ENCODE data around the gene MRPL32.

MRPL32 gene

GRCh38 chr7:42930889-42931288 is 1.3 kb upstream of the MRPL32 start:
- H3K9me3 ChIP-seq (ENCODE audit: control insufficient read depth, low read length) = no peaks in the 10 kb centered on the region
- peaks cover 8% of the 10 kb centered on the region for H3K4me1 ChIP-seq (ENCODE audit: control insufficient read depth, insufficient read depth, low read length)
- H3K9ac ChIP-seq (ENCODE audit: low read length) = peak overlapping the region; percentile 83
- no peaks in the 10 kb centered on the region for H3K27me3 ChIP-seq (ENCODE audit: control insufficient read depth, insufficient read depth, low read length)
- no peaks in the 10 kb centered on the region for H3K36me3 ChIP-seq (ENCODE audit: control insufficient read depth, insufficient read depth, low read length)
- H3K4me3 ChIP-seq (ENCODE audit: low read length) = no peak overlapping the region

- peak overlapping the region; percentile 59 for H3K4me3 ChIP-seq (ENCODE audit: low read length)
- peak overlapping the region; percentile 83 for H3K9ac ChIP-seq (ENCODE audit: low read length)
- no peaks in the 10 kb centered on the region for H3K27me3 ChIP-seq (ENCODE audit: control insufficient read depth, insufficient read depth, low read length)
- no peaks in the 10 kb centered on the region for H3K9me3 ChIP-seq (ENCODE audit: control insufficient read depth, low read length)
- no peaks in the 10 kb centered on the region for H3K36me3 ChIP-seq (ENCODE audit: control insufficient read depth, insufficient read depth, low read length)
- H3K4me1 ChIP-seq (ENCODE audit: control insufficient read depth, insufficient read depth, low read length) = peaks cover 8% of the 10 kb centered on the region
Measured at GRCh38 chr7:42931447-42931833, 736 bp upstream of the MRPL32 start.

- Histone ChIP-seq H3K4me3 (ENCODE audit: low read length) (peak overlapping the region; percentile 59), H3K9ac (ENCODE audit: low read length) (peak overlapping the region; percentile 83), H3K4me1 (ENCODE audit: control insufficient read depth, insufficient read depth, low read length) (peaks cover 8% of the 10 kb centered on the region), H3K36me3 (ENCODE audit: control insufficient read depth, insufficient read depth, low read length) (no peaks in the 10 kb centered on the region), H3K27me3 (ENCODE audit: control insufficient read depth, insufficient read depth, low read length) (no peaks in the 10 kb centered on the region), H3K9me3 (ENCODE audit: control insufficient read depth, low read length) (no peaks in the 10 kb centered on the region)
Measured at GRCh38 chr7:42932811-42933591, 825 bp downstream of the MRPL32 start.

- no peaks in the 10 kb centered on the region for H3K27me3 ChIP-seq (ENCODE audit: control insufficient read depth, insufficient read depth, low read length)
- no peak overlapping the region for H3K4me3 ChIP-seq (ENCODE audit: low read length)
- H3K4me1 ChIP-seq (ENCODE audit: control insufficient read depth, insufficient read depth, low read length) = peaks cover 8% of the 10 kb centered on the region
- H3K9me3 ChIP-seq (ENCODE audit: control insufficient read depth, low read length) = no peaks in the 10 kb centered on the region
- H3K9ac ChIP-seq (ENCODE audit: low read length) = no peak overlapping the region
- no peaks in the 10 kb centered on the region for H3K36me3 ChIP-seq (ENCODE audit: control insufficient read depth, insufficient read depth, low read length)
Measured at GRCh38 chr7:42934291-42934690, 2.1 kb downstream of the MRPL32 start.

- Histone ChIP-seq H3K4me1 (ENCODE audit: control insufficient read depth, insufficient read depth, low read length) (peaks cover 8% of the 10 kb centered on the region), H3K4me3 (ENCODE audit: low read length) (no peak overlapping the region), H3K27me3 (ENCODE audit: control insufficient read depth, insufficient read depth, low read length) (no peaks in the 10 kb centered on the region), H3K9ac (ENCODE audit: low read length) (no peak overlapping the region), H3K9me3 (ENCODE audit: control insufficient read depth, low read length) (no peaks in the 10 kb centered on the region), H3K36me3 (ENCODE audit: control insufficient read depth, insufficient read depth, low read length) (no peaks in the 10 kb centered on the region)
Measured at GRCh38 chr7:42935861-42936260, 3.7 kb downstream of the MRPL32 start.

GRCh38 chr7:42939457-42940240 is 7.5 kb downstream of the MRPL32 start:
- Histone ChIP-seq H3K4me1 (ENCODE audit: control insufficient read depth, insufficient read depth, low read length) (no peaks in the 10 kb centered on the region), H3K27me3 (ENCODE audit: control insufficient read depth, insufficient read depth, low read length) (no peaks in the 10 kb centered on the region), H3K36me3 (ENCODE audit: control insufficient read depth, insufficient read depth, low read length) (no peaks in the 10 kb centered on the region), H3K4me3 (ENCODE audit: low read length) (no peak overlapping the region), H3K9me3 (ENCODE audit: control insufficient read depth, low read length) (no peaks in the 10 kb centered on the region), H3K9ac (ENCODE audit: low read length) (no peak overlapping the region)

GRCh38 chr7:42940985-42941847 is 9.0 kb downstream of the MRPL32 start:
- Histone ChIP-seq H3K4me1 (ENCODE audit: control insufficient read depth, insufficient read depth, low read length) (no peaks in the 10 kb centered on the region), H3K9ac (ENCODE audit: low read length) (no peak overlapping the region), H3K4me3 (ENCODE audit: low read length) (no peak overlapping the region), H3K9me3 (ENCODE audit: control insufficient read depth, low read length) (no peaks in the 10 kb centered on the region), H3K27me3 (ENCODE audit: control insufficient read depth, insufficient read depth, low read length) (no peaks in the 10 kb centered on the region), H3K36me3 (ENCODE audit: control insufficient read depth, insufficient read depth, low read length) (no peaks in the 10 kb centered on the region)

- Histone ChIP-seq H3K27me3 (ENCODE audit: control insufficient read depth, insufficient read depth, low read length) (no peaks in the 10 kb centered on the region), H3K4me1 (ENCODE audit: control insufficient read depth, insufficient read depth, low read length) (no peaks in the 10 kb centered on the region), H3K9ac (ENCODE audit: low read length) (peak overlapping the region; percentile 24), H3K36me3 (ENCODE audit: control insufficient read depth, insufficient read depth, low read length) (no peaks in the 10 kb centered on the region), H3K4me3 (ENCODE audit: low read length) (no peak overlapping the region), H3K9me3 (ENCODE audit: control insufficient read depth, low read length) (no peaks in the 10 kb centered on the region)
Measured at GRCh38 chr7:42945821-42946626, 13.8 kb downstream of the MRPL32 start.

GRCh38 chr7:42946627-42946950 is 14.4 kb downstream of the MRPL32 start:
- no peaks in the 10 kb centered on the region for H3K36me3 ChIP-seq (ENCODE audit: control insufficient read depth, insufficient read depth, low read length)
- H3K9ac ChIP-seq (ENCODE audit: low read length) = no peak overlapping the region

GRCh38 chr7:42947521-42947920 is 15.3 kb downstream of the MRPL32 start:
- Histone ChIP-seq H3K4me3 (ENCODE audit: low read length) (no peak overlapping the region), H3K9ac (ENCODE audit: low read length) (no peak overlapping the region), H3K4me1 (ENCODE audit: control insufficient read depth, insufficient read depth, low read length) (no peaks in the 10 kb centered on the region), H3K27me3 (ENCODE audit: control insufficient read depth, insufficient read depth, low read length) (no peaks in the 10 kb centered on the region), H3K9me3 (ENCODE audit: control insufficient read depth, low read length) (no peaks in the 10 kb centered on the region), H3K36me3 (ENCODE audit: control insufficient read depth, insufficient read depth, low read length) (no peaks in the 10 kb centered on the region)

More at GRCh38 chr7:42946627-42946950, 14.4 kb downstream of the MRPL32 start:
- no peaks in the 10 kb centered on the region for H3K9me3 ChIP-seq (ENCODE audit: control insufficient read depth, low read length)
- H3K4me3 ChIP-seq (ENCODE audit: low read length) = no peak overlapping the region
- no peaks in the 10 kb centered on the region for H3K4me1 ChIP-seq (ENCODE audit: control insufficient read depth, insufficient read depth, low read length)
- no peaks in the 10 kb centered on the region for H3K27me3 ChIP-seq (ENCODE audit: control insufficient read depth, insufficient read depth, low read length)

GRCh38 chr7:42950417-42950816 is 18.2 kb downstream of the MRPL32 start:
- no peaks in the 10 kb centered on the region for H3K9me3 ChIP-seq (ENCODE audit: control insufficient read depth, low read length)
- no peaks in the 10 kb centered on the region for H3K36me3 ChIP-seq (ENCODE audit: control insufficient read depth, insufficient read depth, low read length)
- H3K27me3 ChIP-seq (ENCODE audit: control insufficient read depth, insufficient read depth, low read length) = no peaks in the 10 kb centered on the region
- no peak overlapping the region for H3K4me3 ChIP-seq (ENCODE audit: low read length)
- H3K9ac ChIP-seq (ENCODE audit: low read length) = no peak overlapping the region
- H3K4me1 ChIP-seq (ENCODE audit: control insufficient read depth, insufficient read depth, low read length) = no peaks in the 10 kb centered on the region

All from mucosa of stomach (tissue), 1 donor.